GM12878 (cell line): Measurements from ENCODE around the gene TBC1D9B. TPM values are rescaled to one million over a fixed set of nuclear protein-coding genes. Genes with fewer than 3 reads are reported as not detected.

Experiments used
- ATAC-seq: fragments of 200-7000 bp; cut with Tn5 transposase; 3 replicates; pipeline ENCODE4 v1.9.1; 2020; ENCODE audit warnings: mild to moderate bottlenecking, moderate library complexity
- BruUV-seq: library from RNA; stranded (reverse); fragments of 400-500 nt; replicated peaks from 2 replicates; lab custom pipeline; 2021; lab: Mats Ljungman, UMichigan
- CTCF ChIA-PET: fragments of 300-600 bp; sonication (Branson Sonifier 250); formaldehyde crosslinking; extraction: SDS; loops from one replicate; lab custom pipeline; 2021; ENCODE audit warnings: inconsistent platforms; lab: Yijun Ruan, JAX
- POLR2A ChIA-PET: fragments of 350-600 bp; formaldehyde crosslinking; extraction: SDS; loops from one replicate; lab custom pipeline; 2021; ENCODE audit warnings: inconsistent platforms; lab: Charles Lee
- RAD21 ChIA-PET: fragments of 300-600 bp; sonication (Branson Sonifier 250); formaldehyde crosslinking; loops from one replicate; lab custom pipeline; 2023; ENCODE audit warnings: antibody characterized with exemption; ENCODE audit not compliant: unreplicated experiment; lab: Charles Lee
- SMC1A ChIA-PET: fragments of 300-600 bp; sonication (Branson Sonifier 250); formaldehyde crosslinking; loops from one replicate; lab custom pipeline; 2023; ENCODE audit not compliant: unreplicated experiment, uncharacterized antibody; lab: Charles Lee
- DNase-seq: peaks from one replicate; pipeline ENCODE4 v3.0.0-alpha.2; 2011; ENCODE audit warnings: low read depth, low spot score
- FAIRE-seq: peaks from 3 replicates; lab custom pipeline; 2011; peaks lifted over from hg19 to GRCh38; lab: Jason Lieb, UNC
- H2AFZ ChIP-seq: 2 replicates; pipeline ENCODE4 v1.6.0; 2011; ENCODE audit warnings: low read depth, low read length, control low read depth; ENCODE audit not compliant: control insufficient read depth
- H3K27ac ChIP-seq: 2 replicates; pipeline ENCODE4 v1.5.1; 2011; ENCODE audit warnings: control low read depth; ENCODE audit not compliant: control insufficient read depth, insufficient read depth
- H3K27me3 ChIP-seq, 2 experiments: replicated peaks in 1 of 2; 2 replicates each; pipeline versions ENCODE4 v1.6.0 to v1.6.1; 2011; ENCODE audit warnings: low read length in 1 of 2; ENCODE audit not compliant: control insufficient read depth in 2 of 2, insufficient read depth in 2 of 2
- H3K36me3 ChIP-seq, 2 experiments: 2 replicates each; pipeline ENCODE4 v1.5.1; 2011; ENCODE audit warnings: low read length in 1 of 2; ENCODE audit not compliant: control insufficient read depth in 2 of 2, insufficient read depth in 2 of 2
- H3K4me1 ChIP-seq: 2 replicates; pipeline ENCODE4 v1.6.1; 2011; ENCODE audit warnings: mild to moderate bottlenecking, low read length, moderate library complexity, mixed read lengths; ENCODE audit not compliant: control insufficient read depth, insufficient read depth
- H3K4me2 ChIP-seq: 2 replicates; pipeline ENCODE4 v1.6.0; 2011; ENCODE audit warnings: control low read depth; ENCODE audit not compliant: control insufficient read depth, insufficient read depth
- H3K4me3 ChIP-seq: fragments of 200-600 bp; sonication (generic); 2 replicates; pipeline ENCODE4 v1.5.1; 2016
- H3K79me2 ChIP-seq: 2 replicates; pipeline ENCODE4 v1.6.0; 2011; ENCODE audit warnings: low read length; ENCODE audit not compliant: control insufficient read depth, insufficient read depth
- H3K9ac ChIP-seq: 2 replicates; pipeline ENCODE4 v1.8.0; 2011; ENCODE audit warnings: low read length, control low read depth, mixed read lengths; ENCODE audit not compliant: control insufficient read depth, insufficient read depth
- H3K9me3 ChIP-seq: replicated peaks from 3 replicates; pipeline ENCODE4 v1.5.1; 2011; ENCODE audit warnings: mild to moderate bottlenecking, low read length; ENCODE audit not compliant: control insufficient read depth, insufficient read depth
- H4K20me1 ChIP-seq: 2 replicates; pipeline ENCODE4 v1.6.0; 2011; ENCODE audit not compliant: control insufficient read depth, insufficient read depth
- CHD2 ChIP-seq: IDR thresholded peaks from 2 replicates; pipeline ENCODE4 v1.6.1; 2011; ENCODE audit warnings: low read depth, low read length, improper control_type of control experiment, borderline replicate concordance
- EGR1 ChIP-seq, 2 experiments: IDR thresholded peaks; 1 replicate in 1 of 2; 2 replicates in 1 of 2; pipeline ENCODE4 v1.6.1; 2011 to 2012; ENCODE audit warnings: low read depth in 2 of 2, low read length in 2 of 2, borderline replicate concordance in 1 of 2, mild to moderate bottlenecking in 1 of 2, moderate library complexity in 1 of 2
- NR2C2 ChIP-seq: IDR thresholded peaks from 2 replicates; pipeline ENCODE4 v1.6.1; 2011; ENCODE audit warnings: borderline replicate concordance, low read depth; ENCODE audit not compliant: control insufficient read depth, insufficient read length
- NR2F1 ChIP-seq: fragments of 450-650 bp; conservative IDR thresholded peaks from 2 replicates; pipeline ENCODE4 v1.6.1; 2017; ENCODE audit warnings: mild to moderate bottlenecking
- RCOR1 ChIP-seq: conservative IDR thresholded peaks from 2 replicates; pipeline ENCODE4 v1.6.1; 2012; ENCODE audit warnings: low read depth, low read length, improper control_type of control experiment
- SIX5 ChIP-seq: IDR thresholded peaks from 2 replicates; pipeline ENCODE4 v1.6.1; 2011; ENCODE audit warnings: mild to moderate bottlenecking, low read depth, low read length, moderate library complexity; ENCODE audit not compliant: severe bottlenecking
- SMAD5 ChIP-seq: IDR thresholded peaks from 2 replicates; pipeline ENCODE4 v1.6.1; 2016; ENCODE audit warnings: antibody characterized with exemption, low read depth
- SP1 ChIP-seq: IDR thresholded peaks from one replicate; pipeline ENCODE4 v1.6.1; 2011; ENCODE audit warnings: low read depth, low read length
- SREBF1 ChIP-seq: IDR thresholded peaks from 2 replicates; pipeline ENCODE4 v1.6.1; 2012; ENCODE audit warnings: mild to moderate bottlenecking, low read length
- SUPT20H ChIP-seq: IDR thresholded peaks from 2 replicates; pipeline ENCODE4 v1.6.1; 2011; ENCODE audit warnings: low read depth, mild to moderate bottlenecking, low read length, moderate library complexity, borderline replicate concordance; ENCODE audit not compliant: control insufficient read depth
- TBL1XR1 ChIP-seq: IDR thresholded peaks from 2 replicates; pipeline ENCODE4 v1.6.1; 2012; ENCODE audit warnings: low read depth, low read length, improper control_type of control experiment
- ZNF622 ChIP-seq: fragments of 450-650 bp; IDR thresholded peaks from 2 replicates; pipeline ENCODE4 v1.6.1; 2017; ENCODE audit warnings: mild to moderate bottlenecking, inconsistent platforms
- WGBS: methylation state at CpG from one replicate; pipeline ENCODE4 v1.1.6; 2016; ENCODE audit warnings: low lambda C conversion rate; ENCODE audit not compliant: insufficient replicate concordance, insufficient coverage; ENCODE audit errors: missing lambda C conversion rate; 5-methylcytosine and 5-hydroxymethylcytosine counted together
- in situ Hi-C: fragments of 300-500 bp; cut with MboI; formaldehyde crosslinking; loops from 9 replicates; pipeline ENCODE4 v1.14.3; 2018; ENCODE audit warnings: mixed read lengths
- intact Hi-C: fragments of 100-400 bp; cut with micrococcal nuclease; formaldehyde crosslinking; loops from one replicate; pipeline ENCODE4 v1.14.2; 2022; ENCODE audit not compliant: unreplicated experiment
- polyA plus RNA-seq, 11 experiments: library from polyadenylated mRNA; depleted of rRNA in 4 of 11; unstranded in 6 of 11; stranded (reverse) in 5 of 11; fragments of >200 nt; fragmentation: Nextera tagmentation in 4 of 11; fragmentation: Illumina TruSeq in 1 of 11; extraction: Ambion mirVana in 4 of 11; extraction: Trizol in 1 of 11; gene quantifications; 1 replicate in 1 of 11; 2 replicates in 10 of 11; pipeline versions ENCODE4 v1.2.1 to v1.2.3, GENCODE V29; 2011 to 2016; ENCODE audit warnings: inconsistent platforms in 2 of 11, missing spikeins in 2 of 11, low read depth in 1 of 11
- total RNA-seq, 4 experiments: library from RNA; depleted of rRNA in 3 of 4; stranded (reverse); fragments of >200 nt in 3 of 4; fragmentation: Illumina TruSeq in 1 of 4; extraction: Trizol in 1 of 4; gene quantifications; 2 replicates each; pipeline versions ENCODE4 v1.2.1 to v1.2.3, GENCODE V29; 2013 to 2021
- TF ChIP-seq, protein P1 (sequence below): fragments of 450-650 bp; IDR thresholded peaks from 2 replicates; pipeline ENCODE4 v1.6.1; 2017; ENCODE audit warnings: mild to moderate bottlenecking, moderate library complexity
- TF ChIP-seq, protein P2 (sequence below): IDR thresholded peaks from 2 replicates; pipeline ENCODE4 v1.6.1; 2011; ENCODE audit warnings: mild to moderate bottlenecking, low read depth, low read length, moderate library complexity; ENCODE audit not compliant: insufficient replicate concordance
- TF ChIP-seq, protein P3 (sequence below): IDR thresholded peaks from 2 replicates; pipeline ENCODE4 v1.6.1; 2012; ENCODE audit warnings: improper control_type of control experiment, low read depth, low read length; ENCODE audit not compliant: insufficient replicate concordance

The TBC1D9B gene
- total and polyA plus RNA-seq, 10 of the 15 experiments (the other 5 are each of a cell fraction or from before 2014, with no cell fraction given) = 4.0 to 74.2 (median 34.6) TPM

DNA sequence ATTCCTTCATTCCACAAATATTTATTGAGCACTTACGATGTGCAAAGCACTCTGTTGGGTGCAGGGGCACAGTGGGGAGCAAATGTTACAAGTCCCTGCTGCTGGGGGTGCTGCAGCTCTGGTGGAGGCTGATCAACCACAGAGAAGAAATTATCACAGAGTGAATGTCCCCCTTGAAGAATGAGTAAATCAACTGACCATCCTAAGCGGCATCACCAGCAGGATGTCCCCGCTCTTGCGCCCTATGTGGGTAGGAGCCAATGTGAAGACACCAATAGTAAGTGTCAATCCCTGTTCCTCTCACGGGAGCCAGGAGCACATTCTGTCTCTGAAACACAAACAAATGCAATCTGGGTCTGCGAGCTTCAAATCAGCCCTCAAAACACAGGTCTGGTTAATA lies 47.4 kb upstream of the TBC1D9B start:
- POLR2A ChIA-PET = no interaction called here
- TF ChIP-seq, protein P1, sequence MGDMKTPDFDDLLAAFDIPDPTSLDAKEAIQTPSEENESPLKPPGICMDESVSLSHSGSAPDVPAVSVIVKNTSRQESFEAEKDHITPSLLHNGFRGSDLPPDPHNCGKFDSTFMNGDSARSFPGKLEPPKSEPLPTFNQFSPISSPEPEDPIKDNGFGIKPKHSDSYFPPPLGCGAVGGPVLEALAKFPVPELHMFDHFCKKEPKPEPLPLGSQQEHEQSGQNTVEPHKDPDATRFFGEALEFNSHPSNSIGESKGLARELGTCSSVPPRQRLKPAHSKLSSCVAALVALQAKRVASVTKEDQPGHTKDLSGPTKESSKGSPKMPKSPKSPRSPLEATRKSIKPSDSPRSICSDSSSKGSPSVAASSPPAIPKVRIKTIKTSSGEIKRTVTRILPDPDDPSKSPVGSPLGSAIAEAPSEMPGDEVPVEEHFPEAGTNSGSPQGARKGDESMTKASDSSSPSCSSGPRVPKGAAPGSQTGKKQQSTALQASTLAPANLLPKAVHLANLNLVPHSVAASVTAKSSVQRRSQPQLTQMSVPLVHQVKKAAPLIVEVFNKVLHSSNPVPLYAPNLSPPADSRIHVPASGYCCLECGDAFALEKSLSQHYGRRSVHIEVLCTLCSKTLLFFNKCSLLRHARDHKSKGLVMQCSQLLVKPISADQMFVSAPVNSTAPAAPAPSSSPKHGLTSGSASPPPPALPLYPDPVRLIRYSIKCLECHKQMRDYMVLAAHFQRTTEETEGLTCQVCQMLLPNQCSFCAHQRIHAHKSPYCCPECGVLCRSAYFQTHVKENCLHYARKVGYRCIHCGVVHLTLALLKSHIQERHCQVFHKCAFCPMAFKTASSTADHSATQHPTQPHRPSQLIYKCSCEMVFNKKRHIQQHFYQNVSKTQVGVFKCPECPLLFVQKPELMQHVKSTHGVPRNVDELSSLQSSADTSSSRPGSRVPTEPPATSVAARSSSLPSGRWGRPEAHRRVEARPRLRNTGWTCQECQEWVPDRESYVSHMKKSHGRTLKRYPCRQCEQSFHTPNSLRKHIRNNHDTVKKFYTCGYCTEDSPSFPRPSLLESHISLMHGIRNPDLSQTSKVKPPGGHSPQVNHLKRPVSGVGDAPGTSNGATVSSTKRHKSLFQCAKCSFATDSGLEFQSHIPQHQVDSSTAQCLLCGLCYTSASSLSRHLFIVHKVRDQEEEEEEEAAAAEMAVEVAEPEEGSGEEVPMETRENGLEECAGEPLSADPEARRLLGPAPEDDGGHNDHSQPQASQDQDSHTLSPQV = no peak
- TF ChIP-seq SUPT20H (no peak), EGR1 (IDR thresholded peaks at IDR 0.05; ENCODE audit: borderline replicate concordance in 1 of 2, low read depth in 2 of 2, low read length in 2 of 2) (no peak), SP1 (no peak), TBL1XR1 (no peak), CHD2 (no peak), NR2C2 (no peak), SMAD5 (no peak), SREBF1 (no peak), RCOR1 (no peak), SIX5 (no peak), ZNF622 (no peak), NR2F1 (no peak)
- TF ChIP-seq, protein P2, sequence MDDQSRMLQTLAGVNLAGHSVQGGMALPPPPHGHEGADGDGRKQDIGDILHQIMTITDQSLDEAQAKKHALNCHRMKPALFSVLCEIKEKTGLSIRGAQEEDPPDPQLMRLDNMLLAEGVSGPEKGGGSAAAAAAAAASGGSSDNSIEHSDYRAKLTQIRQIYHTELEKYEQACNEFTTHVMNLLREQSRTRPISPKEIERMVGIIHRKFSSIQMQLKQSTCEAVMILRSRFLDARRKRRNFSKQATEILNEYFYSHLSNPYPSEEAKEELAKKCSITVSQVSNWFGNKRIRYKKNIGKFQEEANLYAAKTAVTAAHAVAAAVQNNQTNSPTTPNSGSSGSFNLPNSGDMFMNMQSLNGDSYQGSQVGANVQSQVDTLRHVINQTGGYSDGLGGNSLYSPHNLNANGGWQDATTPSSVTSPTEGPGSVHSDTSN = no peak
- TF ChIP-seq, protein P3, sequence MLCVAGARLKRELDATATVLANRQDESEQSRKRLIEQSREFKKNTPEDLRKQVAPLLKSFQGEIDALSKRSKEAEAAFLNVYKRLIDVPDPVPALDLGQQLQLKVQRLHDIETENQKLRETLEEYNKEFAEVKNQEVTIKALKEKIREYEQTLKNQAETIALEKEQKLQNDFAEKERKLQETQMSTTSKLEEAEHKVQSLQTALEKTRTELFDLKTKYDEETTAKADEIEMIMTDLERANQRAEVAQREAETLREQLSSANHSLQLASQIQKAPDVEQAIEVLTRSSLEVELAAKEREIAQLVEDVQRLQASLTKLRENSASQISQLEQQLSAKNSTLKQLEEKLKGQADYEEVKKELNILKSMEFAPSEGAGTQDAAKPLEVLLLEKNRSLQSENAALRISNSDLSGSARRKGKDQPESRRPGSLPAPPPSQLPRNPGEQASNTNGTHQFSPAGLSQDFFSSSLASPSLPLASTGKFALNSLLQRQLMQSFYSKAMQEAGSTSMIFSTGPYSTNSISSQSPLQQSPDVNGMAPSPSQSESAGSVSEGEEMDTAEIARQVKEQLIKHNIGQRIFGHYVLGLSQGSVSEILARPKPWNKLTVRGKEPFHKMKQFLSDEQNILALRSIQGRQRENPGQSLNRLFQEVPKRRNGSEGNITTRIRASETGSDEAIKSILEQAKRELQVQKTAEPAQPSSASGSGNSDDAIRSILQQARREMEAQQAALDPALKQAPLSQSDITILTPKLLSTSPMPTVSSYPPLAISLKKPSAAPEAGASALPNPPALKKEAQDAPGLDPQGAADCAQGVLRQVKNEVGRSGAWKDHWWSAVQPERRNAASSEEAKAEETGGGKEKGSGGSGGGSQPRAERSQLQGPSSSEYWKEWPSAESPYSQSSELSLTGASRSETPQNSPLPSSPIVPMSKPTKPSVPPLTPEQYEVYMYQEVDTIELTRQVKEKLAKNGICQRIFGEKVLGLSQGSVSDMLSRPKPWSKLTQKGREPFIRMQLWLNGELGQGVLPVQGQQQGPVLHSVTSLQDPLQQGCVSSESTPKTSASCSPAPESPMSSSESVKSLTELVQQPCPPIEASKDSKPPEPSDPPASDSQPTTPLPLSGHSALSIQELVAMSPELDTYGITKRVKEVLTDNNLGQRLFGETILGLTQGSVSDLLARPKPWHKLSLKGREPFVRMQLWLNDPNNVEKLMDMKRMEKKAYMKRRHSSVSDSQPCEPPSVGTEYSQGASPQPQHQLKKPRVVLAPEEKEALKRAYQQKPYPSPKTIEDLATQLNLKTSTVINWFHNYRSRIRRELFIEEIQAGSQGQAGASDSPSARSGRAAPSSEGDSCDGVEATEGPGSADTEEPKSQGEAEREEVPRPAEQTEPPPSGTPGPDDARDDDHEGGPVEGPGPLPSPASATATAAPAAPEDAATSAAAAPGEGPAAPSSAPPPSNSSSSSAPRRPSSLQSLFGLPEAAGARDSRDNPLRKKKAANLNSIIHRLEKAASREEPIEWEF = no peak

More for the DNA sequence above, 47.4 kb upstream of the TBC1D9B start:
- no peaks in the 10 kb centered on the region for H3K27me3 ChIP-seq
- no peak overlapping the region for H3K27ac ChIP-seq
- no peaks in the 10 kb centered on the region for H4K20me1 ChIP-seq
- no peaks in the 10 kb centered on the region for H3K9me3 ChIP-seq
- H2AFZ ChIP-seq = no peak overlapping the region
- in situ Hi-C loops (no loop called here), intact Hi-C loops (no loop called here)
- DNase-seq (no peak), ATAC-seq (no peak), FAIRE-seq (no peak)
- RAD21 ChIA-PET = no interaction called here
- no peak overlapping the region for H3K9ac ChIP-seq
- SMC1A ChIA-PET = interaction anchor here (1.1 kb wide), 1 partner anchor 16 kb away, joined by 3 read pairs; no protein-coding TSS in a partner anchor
- H3K4me3 ChIP-seq = no peak overlapping the region
- H3K36me3 ChIP-seq = no peaks in the 10 kb centered on the region
- CTCF ChIA-PET = no interaction called here
- no peaks in the 10 kb centered on the region for H3K4me1 ChIP-seq
- H3K79me2 ChIP-seq = no peaks in the 10 kb centered on the region
- 57% methylated on average over 6 of the region's 6 CpGs for WGBS
- no peak overlapping the region for H3K4me2 ChIP-seq
- no TSS peak for BruUV-seq
